H4 (cell line): ENCODE results near the gene FAM50B. TPM values are rescaled to one million over a fixed set of nuclear protein-coding genes. Genes with fewer than 3 reads are reported as not detected.

Source experiments
- DNase-seq: peaks from one replicate; pipeline ENCODE4 v3.0.0-alpha.2; 2015; ENCODE audit warnings: low spot score
- total RNA-seq: library from RNA; depleted of rRNA; stranded (reverse); fragments of >200 nt; shearing (Covaris generic); gene quantifications from 2 replicates; pipeline ENCODE4 v1.2.3, GENCODE V29; 2014

The FAM50B gene
- total RNA-seq, 1 experiment from 2014 or later: 8.4 TPM

GRCh38 chr6:3820563-3820962 is 28.6 kb upstream of the FAM50B start:
- DNase-seq: no peak

- DNase-seq: no peak
Measured at GRCh38 chr6:3822747-3823445, 26.3 kb upstream of the FAM50B start.

GRCh38 chr6:3823671-3824070 is 25.5 kb upstream of the FAM50B start:
- no peak for DNase-seq

GRCh38 chr6:3825331-3825831 is 23.8 kb upstream of the FAM50B start:
- peak; percentile 75 for DNase-seq

- DNase-seq: peak; percentile 97
Measured at GRCh38 chr6:3825851-3826581, 23.2 kb upstream of the FAM50B start.

- DNase-seq: no peak
Measured at GRCh38 chr6:3829285-3829684, 19.9 kb upstream of the FAM50B start.

- no peak for DNase-seq
Measured at GRCh38 chr6:3830806-3831205, 18.4 kb upstream of the FAM50B start.

- no peak for DNase-seq
Measured at GRCh38 chr6:3831761-3832530, 17.2 kb upstream of the FAM50B start.

- DNase-seq: no peak
Measured at GRCh38 chr6:3835055-3835731, 14.0 kb upstream of the FAM50B start.

- DNase-seq: no peak
Measured at GRCh38 chr6:3835785-3836184, 13.4 kb upstream of the FAM50B start.

GRCh38 chr6:3836566-3836965 is 12.6 kb upstream of the FAM50B start:
- DNase-seq: no peak

- no peak for DNase-seq
Measured at GRCh38 chr6:3837781-3838180, 11.4 kb upstream of the FAM50B start.

GRCh38 chr6:3838992-3839867 is 9.9 kb upstream of the FAM50B start:
- no peak for DNase-seq

- DNase-seq: no peak
Measured at GRCh38 chr6:3841066-3841454, 8.1 kb upstream of the FAM50B start.

- no peak for DNase-seq
Measured at GRCh38 chr6:3841711-3842565, 7.2 kb upstream of the FAM50B start.

- DNase-seq: no peak
Measured at GRCh38 chr6:3843379-3844096, 5.6 kb upstream of the FAM50B start.

GRCh38 chr6:3844097-3844463 is 5.1 kb upstream of the FAM50B start:
- DNase-seq: no peak

- DNase-seq: no peak
Measured at GRCh38 chr6:3847521-3847920, 1.7 kb upstream of the FAM50B start.

- peak; percentile 21 for DNase-seq
Measured at GRCh38 chr6:3848380-3848779, 793 bp upstream of the FAM50B start.
